Lung (tissue), 12 donors: ENCODE results near the gene ACLY. TPM values are rescaled to one million over a fixed set of nuclear protein-coding genes. Genes with fewer than 3 reads are reported as not detected.

Source experiments
- ATAC-seq: fragments of 200-7000 bp; cut with Tn5 transposase; one replicate; pipeline ENCODE4 v1.9.1; 2020; ENCODE audit warnings: moderate number of reproducible peaks; ENCODE audit not compliant: insufficient read depth, low FRiP score
- DNase-seq, 3 donors: peaks; one replicate each; pipeline ENCODE4 v3.0.0-alpha.2; 2013 to 2017
- H3K27ac ChIP-seq, 2 donors: one replicate each; pipeline ENCODE4 v1.5.1; 2013; ENCODE audit warnings: mild to moderate bottlenecking in 2 of 2, moderate library complexity in 2 of 2, control low read depth in 1 of 2, inconsistent platforms in 1 of 2, low read depth in 1 of 2, low read length in 1 of 2
- H3K27me3 ChIP-seq, 3 donors: one replicate each; pipeline ENCODE4 v1.5.1; 2013; ENCODE audit warnings: low read length in 2 of 3; ENCODE audit not compliant: control insufficient read depth in 3 of 3, insufficient read depth in 3 of 3
- H3K36me3 ChIP-seq, 4 donors: one replicate each; pipeline ENCODE4 v1.5.1; 2013; ENCODE audit warnings: low read length in 4 of 4, mild to moderate bottlenecking in 1 of 4, moderate library complexity in 1 of 4; ENCODE audit not compliant: control insufficient read depth in 4 of 4, insufficient read depth in 4 of 4
- H3K4me1 ChIP-seq, 5 donors: one replicate each; pipeline ENCODE4 v1.5.1; 2013; ENCODE audit warnings: low read length in 5 of 5, mild to moderate bottlenecking in 2 of 5, moderate library complexity in 1 of 5; ENCODE audit not compliant: control insufficient read depth in 5 of 5, insufficient read depth in 5 of 5
- H3K4me3 ChIP-seq: one replicate; pipeline ENCODE4 v1.5.1; 2013; ENCODE audit warnings: mild to moderate bottlenecking, control low read depth, moderate library complexity
- H3K9ac ChIP-seq, 2 donors: one replicate each; pipeline ENCODE4 v1.5.1; 2013; ENCODE audit warnings: low read length in 2 of 2, control low read depth in 1 of 2; ENCODE audit not compliant: insufficient read depth in 1 of 2
- H3K9me3 ChIP-seq, 4 donors: one replicate each; pipeline ENCODE4 v1.5.1; 2013; ENCODE audit warnings: low read length in 3 of 4, mild to moderate bottlenecking in 1 of 4, moderate library complexity in 1 of 4; ENCODE audit not compliant: control insufficient read depth in 4 of 4, insufficient read depth in 3 of 4
- CTCF ChIP-seq: IDR thresholded peaks from 2 replicates; pipeline ENCODE4 v1.5.1; 2012; ENCODE audit warnings: mild to moderate bottlenecking; ENCODE audit errors: control extremely low read depth, extremely low read depth
- WGBS, 2 donors: extraction: QIAGEN DNeasy Blood & Tissue Kit; methylation state at CpG; one replicate each; pipeline ENCODE4 v1.1.7; 2013; 5-methylcytosine and 5-hydroxymethylcytosine counted together
- polyA plus RNA-seq, 2 donors: library from polyadenylated mRNA; stranded (reverse); fragments of 200-250 nt; gene quantifications; one replicate each; pipeline ENCODE4 v1.2.1, GENCODE V29; 2013
- total RNA-seq, 2 donors: library from RNA; depleted of rRNA in 1 of 2; stranded (reverse); fragments of >200 nt in 1 of 2; gene quantifications; one replicate each; pipeline ENCODE4 v1.2.1, GENCODE V29; 2014 to 2021
- donor health status: control.
- donor health status: control.
- donor health status: Bipolar disorder and iron deficiency.
- donor health status: healthy.
- donor health status: DM: yes; HTN: yes; CAD: no.

ACLY gene
- total and polyA plus RNA-seq, 4 donors, result 27.5 to 158 (median 79.0) TPM

GRCh38 chr17:41913798-41914197 lies 5.0 kb downstream of the ACLY start:
- peaks cover 0 to 17% (median 12%) of the 10 kb centered on the region in 5 donors for H3K4me1 ChIP-seq
- 87 to 89% methylated on average over 4 of the region's 4 CpGs for WGBS, 2 donors
- peaks cover 17 to 44% (median 28%) of the 10 kb centered on the region in 4 donors for H3K36me3 ChIP-seq
- no peak overlapping the region for H3K27ac ChIP-seq
- no peak overlapping the region for H3K9ac ChIP-seq
- ATAC-seq, result no peak
- no peaks in the 10 kb centered on the region for H3K9me3 ChIP-seq
- no peak overlapping the region for H3K4me3 ChIP-seq
- H3K27me3 ChIP-seq, result no peaks in the 10 kb centered on the region
- no peak for DNase-seq
- no peak for TF ChIP-seq CTCF

GRCh38 chr17:41912925-41913324 lies 5.8 kb downstream of the ACLY start:
- TF ChIP-seq CTCF, result no peak
- ATAC-seq (no peak), DNase-seq (no peak)
- H3K9me3 ChIP-seq, result no peaks in the 10 kb centered on the region
- peaks cover 0 to 16% (median 11%) of the 10 kb centered on the region in 5 donors for H3K4me1 ChIP-seq
- H3K4me3 ChIP-seq, result no peak overlapping the region
- H3K27ac ChIP-seq, result no peak overlapping the region
- no peaks in the 10 kb centered on the region for H3K27me3 ChIP-seq
- 83 to 88% methylated on average over 1 of the region's 1 CpG for WGBS, 2 donors
- peaks cover 17 to 49% (median 28%) of the 10 kb centered on the region in 4 donors for H3K36me3 ChIP-seq
- no peak overlapping the region for H3K9ac ChIP-seq

- no peak for TF ChIP-seq CTCF
- Histone ChIP-seq H3K36me3 (peaks cover 20 to 62% (median 34%) of the 10 kb centered on the region in 4 donors), H3K9ac (no peak overlapping the region), H3K4me1 (peaks cover 0 to 20% (median 2%) of the 10 kb centered on the region in 5 donors), H3K27ac (no peak overlapping the region), H3K4me3 (no peak overlapping the region), H3K9me3 (no peaks in the 10 kb centered on the region), H3K27me3 (no peaks in the 10 kb centered on the region)
- no peak for DNase-seq
- ATAC-seq, result no peak
- WGBS, 2 donors, result 93 to 94% methylated on average over 13 of the region's 13 CpGs
These were observed 7.9 kb downstream of the ACLY start for GRCh38 chr17:41910701-41911391.
